LNCAP (cell line): ENCODE results near the gene ZBTB20.

Source experiments
- TF ChIP-seq, protein P1 (sequence below): fragments of 450-650 bp; IDR thresholded peaks from 2 replicates; pipeline ENCODE4 v1.5.1; 2017; ENCODE audit warnings: mild to moderate bottlenecking

The ZBTB20 gene

GRCh38 chr3:115154611-115155010 is 7.5 kb upstream of the ZBTB20 start:
- TF ChIP-seq, protein P1, sequence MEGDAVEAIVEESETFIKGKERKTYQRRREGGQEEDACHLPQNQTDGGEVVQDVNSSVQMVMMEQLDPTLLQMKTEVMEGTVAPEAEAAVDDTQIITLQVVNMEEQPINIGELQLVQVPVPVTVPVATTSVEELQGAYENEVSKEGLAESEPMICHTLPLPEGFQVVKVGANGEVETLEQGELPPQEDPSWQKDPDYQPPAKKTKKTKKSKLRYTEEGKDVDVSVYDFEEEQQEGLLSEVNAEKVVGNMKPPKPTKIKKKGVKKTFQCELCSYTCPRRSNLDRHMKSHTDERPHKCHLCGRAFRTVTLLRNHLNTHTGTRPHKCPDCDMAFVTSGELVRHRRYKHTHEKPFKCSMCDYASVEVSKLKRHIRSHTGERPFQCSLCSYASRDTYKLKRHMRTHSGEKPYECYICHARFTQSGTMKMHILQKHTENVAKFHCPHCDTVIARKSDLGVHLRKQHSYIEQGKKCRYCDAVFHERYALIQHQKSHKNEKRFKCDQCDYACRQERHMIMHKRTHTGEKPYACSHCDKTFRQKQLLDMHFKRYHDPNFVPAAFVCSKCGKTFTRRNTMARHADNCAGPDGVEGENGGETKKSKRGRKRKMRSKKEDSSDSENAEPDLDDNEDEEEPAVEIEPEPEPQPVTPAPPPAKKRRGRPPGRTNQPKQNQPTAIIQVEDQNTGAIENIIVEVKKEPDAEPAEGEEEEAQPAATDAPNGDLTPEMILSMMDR = no peak

- TF ChIP-seq, protein P1 = no peak
These were observed 4.8 kb upstream of the ZBTB20 start for GRCh38 chr3:115151921-115152320.

GRCh38 chr3:115148142-115148790 is 1.2 kb upstream of the ZBTB20 start:
- TF ChIP-seq, protein P1 = no peak

DNA sequence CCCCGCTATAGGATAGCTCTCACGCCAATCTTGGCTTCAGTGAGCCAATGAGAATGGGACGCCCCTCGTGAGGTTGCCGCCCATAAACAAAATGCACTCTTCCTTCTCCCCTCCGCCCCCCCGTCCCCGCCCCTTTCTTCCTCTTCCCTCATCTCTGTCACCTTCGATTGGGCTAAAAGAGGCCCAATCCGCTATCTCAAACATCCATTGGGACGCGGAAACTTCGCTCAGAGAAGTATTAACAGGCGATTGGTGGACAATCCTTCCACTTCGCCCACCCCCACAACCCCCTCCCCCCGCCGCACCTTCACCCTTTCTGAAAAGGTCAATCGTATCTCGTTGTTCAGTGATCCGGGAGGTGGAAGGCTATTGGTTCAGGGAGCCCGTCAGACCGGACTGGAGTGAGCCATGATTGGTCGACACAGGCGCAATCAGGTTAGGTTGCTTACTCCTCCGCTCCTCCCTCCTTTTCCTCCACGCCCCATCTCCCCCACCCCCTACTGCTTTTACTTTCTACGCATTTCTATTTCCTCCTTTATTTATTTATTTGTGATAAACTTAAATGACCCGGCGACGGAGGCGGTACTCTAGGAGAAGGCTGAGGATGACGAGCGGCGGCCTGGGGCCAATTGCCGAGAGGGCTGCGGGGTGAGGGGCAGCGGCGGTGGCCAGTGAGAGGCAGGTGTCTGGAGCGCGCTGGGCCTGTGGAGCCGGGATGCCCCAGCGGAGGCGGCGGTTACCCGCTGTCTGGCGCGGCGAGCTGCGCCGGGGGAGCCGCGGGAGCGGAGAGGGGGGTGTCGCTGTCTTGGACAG is 447 bp upstream of the ZBTB20 start:
- TF ChIP-seq, protein P1 = no peak

- TF ChIP-seq, protein P1 = no peak
These were observed 1.1 kb downstream of the ZBTB20 start for GRCh38 chr3:115146032-115146417.

GRCh38 chr3:115141033-115141757 is 5.9 kb downstream of the ZBTB20 start:
- TF ChIP-seq, protein P1 = no peak

- TF ChIP-seq, protein P1 = no peak
These were observed 8.0 kb downstream of the ZBTB20 start for GRCh38 chr3:115139072-115139471.
